A549 (cell line): ENCODE results near the gene BRF1. TPM values are rescaled to one million over a fixed set of nuclear protein-coding genes. Genes with fewer than 3 reads are reported as not detected.

ENCODE experiments used
- ATAC-seq, 2 experiments: fragments of 200-7000 bp in 1 of 2; fragments of >200 bp in 1 of 2; cut with Nextera tagmentation in 1 of 2; cut with Tn5 transposase in 1 of 2; 3 replicates each; pipeline versions ENCODE4 v1.8.0 to v1.9.1; 2018 to 2020; ENCODE audit warnings: mild to moderate bottlenecking in 1 of 2, moderate library complexity in 1 of 2
- CTCF ChIA-PET: fragments of 300-600 bp; sonication (Branson Sonifier 250); formaldehyde crosslinking; extraction: SDS; loops from one replicate; lab custom pipeline; 2021; ENCODE audit warnings: antibody characterized with exemption, inconsistent platforms; lab: Yijun Ruan, JAX
- POLR2A ChIA-PET: fragments of 350-600 bp; formaldehyde crosslinking; extraction: SDS; loops from one replicate; lab custom pipeline; 2021; ENCODE audit warnings: antibody characterized with exemption, inconsistent platforms; lab: Yijun Ruan, JAX
- DNase-seq, 2 experiments: peaks; one replicate each; pipeline versions ENCODE4 v3.0.0 to v3.0.0-alpha.2; 2011 to 2016; ENCODE audit warnings: low read depth in 1 of 2, low spot score in 1 of 2
- FAIRE-seq: peaks from 2 replicates; lab custom pipeline; 2011; peaks lifted over from hg19 to GRCh38; lab: Jason Lieb, UNC
- H3K27ac ChIP-seq, 2 experiments: fragments of >200 bp; sonication (Bioruptor Twin); formaldehyde crosslinking; 3 replicates each; pipeline ENCODE4 v1.5.1; 2016 to 2017
- H3K4me1 ChIP-seq: fragments of >200 bp; sonication (Bioruptor Twin); formaldehyde crosslinking; 3 replicates; pipeline ENCODE4 v1.6.1; 2016
- H3K4me2 ChIP-seq: fragments of >200 bp; sonication (Bioruptor Twin); formaldehyde crosslinking; 3 replicates; pipeline ENCODE4 v1.6.1; 2016
- H3K4me3 ChIP-seq: fragments of >200 bp; sonication (Bioruptor Twin); formaldehyde crosslinking; 3 replicates; pipeline ENCODE4 v1.5.1; 2016
- H3K9me3 ChIP-seq: fragments of >200 bp; sonication (Bioruptor Twin); formaldehyde crosslinking; 3 replicates; pipeline ENCODE4 v1.6.1; 2016
- CHD2 ChIP-seq: fragments of 150-350 bp; IDR thresholded peaks from 2 replicates; pipeline ENCODE4 v1.6.1; 2014; ENCODE audit warnings: low read length; ENCODE audit not compliant: partially characterized antibody
- EP300 ChIP-seq, 2 experiments: fragments of >200 bp; sonication (Bioruptor Twin); formaldehyde crosslinking; IDR thresholded peaks; 2 replicates in 1 of 2; 3 replicates in 1 of 2; pipeline ENCODE4 v1.6.1; 2016 to 2017
- ESRRA ChIP-seq: fragments of 150-350 bp; IDR thresholded peaks from 2 replicates; pipeline ENCODE4 v1.6.1; 2014; ENCODE audit warnings: mild to moderate bottlenecking, low read length, borderline replicate concordance
- FOSB ChIP-seq: fragments of 250-450 bp; sonication (Bioruptor Pico); IDR thresholded peaks from 2 replicates; pipeline ENCODE4 v1.5.0; 2020; ENCODE audit warnings: mild to moderate bottlenecking, moderate library complexity
- FOSL2 ChIP-seq, 2 experiments: fragments of 450-650 bp in 1 of 2; fragments of >200 bp in 1 of 2; sonication (Bioruptor Twin) in 1 of 2; formaldehyde crosslinking; IDR thresholded peaks; 2 replicates each; pipeline versions ENCODE4 v1.5.0 to v1.6.1; 2016 to 2020; ENCODE audit warnings: mild to moderate bottlenecking in 1 of 2, moderate library complexity in 1 of 2
- HOXB13 ChIP-seq: fragments of 250-450 bp; sonication (Bioruptor Pico); IDR thresholded peaks from 2 replicates; pipeline ENCODE4 v1.5.0; 2020; ENCODE audit warnings: low read depth, mild to moderate bottlenecking, moderate library complexity
- HOXB5 ChIP-seq: fragments of 250-450 bp; sonication (Bioruptor Pico); IDR thresholded peaks from 2 replicates; pipeline ENCODE4 v1.5.0; 2020; ENCODE audit warnings: mild to moderate bottlenecking, moderate library complexity
- JUN ChIP-seq, 2 experiments: fragments of >200 bp; sonication (Bioruptor Twin); formaldehyde crosslinking; IDR thresholded peaks; 2 replicates in 1 of 2; 3 replicates in 1 of 2; pipeline ENCODE4 v1.6.1; 2016 to 2017
- KDM1A ChIP-seq: fragments of 200-600 bp; sonication (generic); IDR thresholded peaks from 2 replicates; pipeline ENCODE4 v1.6.1; 2016; ENCODE audit warnings: low read depth, mild to moderate bottlenecking
- NR3C1 ChIP-seq: fragments of >200 bp; sonication (Bioruptor Twin); formaldehyde crosslinking; IDR thresholded peaks from 3 replicates; pipeline ENCODE4 v1.6.1; 2017
- RARB ChIP-seq: fragments of 250-450 bp; sonication (Bioruptor Pico); IDR thresholded peaks from 2 replicates; pipeline ENCODE4 v1.8.0; 2021; ENCODE audit warnings: mild to moderate bottlenecking, moderate library complexity
- RCOR1 ChIP-seq: fragments of 150-350 bp; IDR thresholded peaks from 2 replicates; pipeline ENCODE4 v1.6.1; 2014; ENCODE audit warnings: antibody characterized with exemption, low read length, low read depth
- SREBF2 ChIP-seq: fragments of 450-650 bp; IDR thresholded peaks from 2 replicates; pipeline ENCODE4 v1.6.1; 2014; ENCODE audit warnings: mild to moderate bottlenecking, moderate library complexity
- TP53 ChIP-seq: fragments of 250-450 bp; sonication (Bioruptor Pico); IDR thresholded peaks from 2 replicates; pipeline ENCODE4 v1.5.0; 2021; ENCODE audit warnings: mild to moderate bottlenecking, moderate library complexity
- ZC3H11A ChIP-seq: fragments of 450-650 bp; IDR thresholded peaks from 2 replicates; pipeline ENCODE4 v1.6.1; 2014; ENCODE audit warnings: antibody characterized with exemption, mild to moderate bottlenecking
- ZFP36 ChIP-seq: fragments of 450-650 bp; IDR thresholded peaks from 2 replicates; pipeline ENCODE4 v1.6.1; 2014; ENCODE audit warnings: borderline replicate concordance; ENCODE audit not compliant: partially characterized antibody
- ZNF302 ChIP-seq: fragments of 250-450 bp; sonication (Bioruptor Pico); IDR thresholded peaks from 2 replicates; pipeline ENCODE4 v1.9.0; 2021; ENCODE audit warnings: inconsistent platforms, mild to moderate bottlenecking, moderate library complexity
- WGBS: methylation state at CpG from one replicate; pipeline ENCODE4 v1.1.6; 2017; ENCODE audit errors: missing lambda C conversion rate; 5-methylcytosine and 5-hydroxymethylcytosine counted together
- polyA plus RNA-seq, 4 experiments: library from polyadenylated mRNA; depleted of rRNA in 3 of 4; stranded (reverse); fragments of >200 nt; fragmentation: RNase III in 1 of 4; extraction: RNeasy Plus Mini Kit Qiagen cat#74134 plus additional on column Dnase treatment in 1 of 4; gene quantifications; 2 replicates in 3 of 4; 3 replicates in 1 of 4; pipeline ENCODE4 v1.2.3, GENCODE V29; 2011 to 2017
- TF ChIP-seq, protein P1 (sequence below): fragments of >200 bp; sonication (Bioruptor Twin); formaldehyde crosslinking; IDR thresholded peaks from 2 replicates; pipeline ENCODE4 v1.6.1; 2016
- TF ChIP-seq, protein P2 (sequence below): fragments of 250-450 bp; sonication (Bioruptor Pico); IDR thresholded peaks from 2 replicates; pipeline ENCODE4 v1.5.0; 2021; ENCODE audit warnings: mild to moderate bottlenecking, moderate library complexity, borderline replicate concordance
- TF ChIP-seq, protein P3 (sequence below): IDR thresholded peaks from 2 replicates; pipeline ENCODE4 v1.6.1; 2012
- TF ChIP-seq, protein P4 (sequence below): IDR thresholded peaks from 2 replicates; pipeline ENCODE4 v1.6.1; 2012

Gene BRF1
- polyA plus RNA-seq, 2 of the 4 experiments (the other 2 are of a cell fraction): 8.5 to 25.7 TPM

DNA sequence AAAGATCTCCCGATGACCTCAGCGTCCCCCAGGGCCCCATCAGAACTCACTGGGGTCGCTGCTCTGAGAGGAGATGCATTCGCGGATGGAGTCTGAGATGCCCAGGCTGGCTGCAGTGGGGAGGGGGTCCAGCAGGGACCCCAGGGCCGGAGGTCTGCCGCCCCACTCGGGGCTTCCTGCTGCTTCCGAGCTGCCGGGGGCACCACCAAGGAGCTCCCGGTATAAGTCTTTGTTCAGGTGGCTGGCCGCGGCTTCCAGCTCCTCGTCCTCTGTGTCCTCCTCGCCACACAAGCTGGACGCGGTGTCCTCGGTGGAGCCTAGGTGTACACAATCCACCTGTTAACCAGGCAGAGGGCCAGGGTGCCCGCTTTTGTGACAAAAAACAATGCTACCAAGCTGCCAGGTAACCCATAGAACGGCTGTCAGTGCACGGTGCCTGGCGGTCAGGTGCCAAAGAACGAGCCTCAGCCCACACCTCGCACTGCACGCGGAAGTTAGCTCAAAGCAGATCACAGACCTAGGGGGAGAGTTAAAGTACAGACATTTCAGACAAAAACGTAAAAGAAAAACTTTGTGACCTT is 79.1 kb downstream of the BRF1 start:
- Histone ChIP-seq H3K27ac (no peak overlapping the region), H3K4me1 (no peaks in the 10 kb centered on the region), H3K4me3 (no peak overlapping the region), H3K9me3 (no peaks in the 10 kb centered on the region), H3K4me2 (no peak overlapping the region)
- TF ChIP-seq NR3C1: no peak
- TF ChIP-seq EP300 (IDR thresholded peaks at IDR 0.05): no peak
- TF ChIP-seq, protein P1, sequence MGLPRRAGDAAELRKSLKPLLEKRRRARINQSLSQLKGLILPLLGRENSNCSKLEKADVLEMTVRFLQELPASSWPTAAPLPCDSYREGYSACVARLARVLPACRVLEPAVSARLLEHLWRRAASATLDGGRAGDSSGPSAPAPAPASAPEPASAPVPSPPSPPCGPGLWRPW: no peak
- no peak for TF ChIP-seq FOSL2 (IDR thresholded peaks at IDR 0.05)
- no peak for TF ChIP-seq FOSL2 (CRISPR knock-in tag; IDR thresholded peaks at IDR 0.05)
- 95% methylated on average over 20 of the region's 27 CpGs for WGBS
- FAIRE-seq (no peak), DNase-seq (no peak), ATAC-seq (no peak)
- CTCF ChIA-PET: no interaction called here
- POLR2A ChIA-PET: no interaction called here

DNA sequence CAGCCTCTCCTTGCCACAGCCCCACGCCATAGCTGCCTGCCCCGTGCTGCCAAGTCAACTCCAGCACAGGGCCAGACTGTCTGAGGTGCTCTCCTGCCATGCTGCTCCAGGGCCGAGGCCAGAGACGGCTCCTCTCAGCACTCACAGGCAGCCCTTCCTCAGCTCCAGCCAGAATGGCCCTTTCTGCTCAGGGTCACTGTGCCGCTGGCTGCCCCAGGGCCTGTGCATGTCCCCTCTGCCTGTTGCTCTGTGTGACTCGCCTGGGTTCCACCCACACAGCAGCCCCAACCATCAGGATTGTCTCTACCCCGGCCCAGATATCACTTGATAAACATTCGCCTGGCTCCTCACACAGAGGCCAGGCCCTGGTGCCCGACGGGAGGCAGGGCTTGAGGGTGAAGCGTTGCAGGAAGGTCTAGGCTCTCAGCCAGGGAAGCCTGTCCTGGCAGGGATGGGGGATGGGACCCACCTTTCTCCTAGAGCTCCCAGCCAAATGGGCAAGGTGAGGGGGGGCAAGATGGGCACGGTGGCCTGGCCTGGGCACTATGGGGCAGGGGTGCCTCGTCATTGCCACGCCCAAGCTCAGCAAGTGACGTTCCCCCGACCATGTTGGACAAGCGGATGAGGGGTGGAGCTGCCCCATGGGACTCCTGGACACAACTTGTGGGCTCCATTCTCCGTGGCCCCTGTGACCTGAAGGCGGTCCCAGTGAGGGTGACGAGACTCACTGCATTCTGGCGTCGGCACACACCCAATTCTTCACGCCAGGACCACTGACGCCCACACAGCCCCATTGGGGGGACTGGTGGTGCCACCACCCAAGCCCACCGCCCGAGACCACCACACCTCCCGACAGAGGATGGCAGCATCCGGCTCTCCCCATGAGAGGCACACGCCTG is 79.9 kb downstream of the BRF1 start:
- CTCF ChIA-PET: interaction anchor here (1.0 to 1.6 kb wide), 3 partner anchors 39 to 94 kb away, joined by 3 to 4 read pairs (median 3); no protein-coding TSS in a partner anchor
- ATAC-seq (no peak), DNase-seq (no peak), FAIRE-seq (no peak)
- POLR2A ChIA-PET: no interaction called here
- WGBS: 86% methylated on average over 19 of the region's 29 CpGs
- Histone ChIP-seq H3K4me3 (no peak overlapping the region), H3K4me1 (no peaks in the 10 kb centered on the region), H3K27ac (no peak overlapping the region), H3K4me2 (no peak overlapping the region), H3K9me3 (no peaks in the 10 kb centered on the region)
- TF ChIP-seq, protein P1: no peak
- TF ChIP-seq JUN (IDR thresholded peaks at IDR 0.05): no peak
- TF ChIP-seq HOXB5: no peak
- no peak for TF ChIP-seq FOSB (CRISPR knock-in tag)
- no peak for TF ChIP-seq SREBF2
- no peak for TF ChIP-seq ZFP36
- TF ChIP-seq, protein P2, sequence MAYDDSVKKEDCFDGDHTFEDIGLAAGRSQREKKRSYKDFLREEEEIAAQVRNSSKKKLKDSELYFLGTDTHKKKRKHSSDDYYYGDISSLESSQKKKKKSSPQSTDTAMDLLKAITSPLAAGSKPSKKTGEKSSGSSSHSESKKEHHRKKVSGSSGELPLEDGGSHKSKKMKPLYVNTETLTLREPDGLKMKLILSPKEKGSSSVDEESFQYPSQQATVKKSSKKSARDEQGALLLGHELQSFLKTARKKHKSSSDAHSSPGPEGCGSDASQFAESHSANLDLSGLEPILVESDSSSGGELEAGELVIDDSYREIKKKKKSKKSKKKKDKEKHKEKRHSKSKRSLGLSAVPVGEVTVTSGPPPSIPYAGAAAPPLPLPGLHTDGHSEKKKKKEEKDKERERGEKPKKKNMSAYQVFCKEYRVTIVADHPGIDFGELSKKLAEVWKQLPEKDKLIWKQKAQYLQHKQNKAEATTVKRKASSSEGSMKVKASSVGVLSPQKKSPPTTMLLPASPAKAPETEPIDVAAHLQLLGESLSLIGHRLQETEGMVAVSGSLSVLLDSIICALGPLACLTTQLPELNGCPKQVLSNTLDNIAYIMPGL (CRISPR knock-in tag): no peak

DNA sequence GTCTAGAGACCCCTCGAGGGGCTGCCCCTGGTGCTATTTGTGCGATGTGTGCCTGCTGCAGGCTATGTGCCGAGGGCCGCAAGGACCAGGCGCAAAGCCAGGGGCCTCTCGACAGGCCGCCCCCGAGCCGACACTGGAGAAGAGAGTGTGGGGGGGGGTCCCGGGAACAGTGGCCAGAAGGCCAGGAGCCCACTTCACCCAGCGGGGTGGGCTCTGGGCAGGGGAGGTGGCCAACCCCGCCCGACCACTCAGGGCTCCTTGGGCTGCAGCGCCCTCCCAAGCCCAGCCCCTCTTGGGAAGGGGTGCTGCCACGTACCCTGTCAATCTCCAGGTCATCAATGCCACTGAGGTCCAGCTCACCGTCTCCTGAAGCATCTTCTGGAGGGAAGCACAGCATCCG is 81.0 kb downstream of the BRF1 start:
- H3K4me2 ChIP-seq: no peak overlapping the region
- no peak overlapping the region for H3K4me3 ChIP-seq
- no peak for TF ChIP-seq CHD2
- no peak for TF ChIP-seq JUN (IDR thresholded peaks at IDR 0.05)
- TF ChIP-seq ZC3H11A: no peak
- TF ChIP-seq RCOR1: no peak
- no peak for TF ChIP-seq SREBF2
- no peak for TF ChIP-seq ESRRA
- TF ChIP-seq ZNF302 (CRISPR knock-in tag): no peak
- no peak for TF ChIP-seq RARB
- TF ChIP-seq KDM1A: no peak
- TF ChIP-seq, protein P3, sequence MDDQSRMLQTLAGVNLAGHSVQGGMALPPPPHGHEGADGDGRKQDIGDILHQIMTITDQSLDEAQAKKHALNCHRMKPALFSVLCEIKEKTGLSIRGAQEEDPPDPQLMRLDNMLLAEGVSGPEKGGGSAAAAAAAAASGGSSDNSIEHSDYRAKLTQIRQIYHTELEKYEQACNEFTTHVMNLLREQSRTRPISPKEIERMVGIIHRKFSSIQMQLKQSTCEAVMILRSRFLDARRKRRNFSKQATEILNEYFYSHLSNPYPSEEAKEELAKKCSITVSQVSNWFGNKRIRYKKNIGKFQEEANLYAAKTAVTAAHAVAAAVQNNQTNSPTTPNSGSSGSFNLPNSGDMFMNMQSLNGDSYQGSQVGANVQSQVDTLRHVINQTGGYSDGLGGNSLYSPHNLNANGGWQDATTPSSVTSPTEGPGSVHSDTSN: no peak
- TF ChIP-seq, protein P2 (CRISPR knock-in tag): no peak
- no peak for TF ChIP-seq HOXB13 (CRISPR knock-in tag)
- TF ChIP-seq, protein P4, sequence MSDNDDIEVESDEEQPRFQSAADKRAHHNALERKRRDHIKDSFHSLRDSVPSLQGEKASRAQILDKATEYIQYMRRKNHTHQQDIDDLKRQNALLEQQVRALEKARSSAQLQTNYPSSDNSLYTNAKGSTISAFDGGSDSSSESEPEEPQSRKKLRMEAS: no peak
- TF ChIP-seq TP53 (CRISPR knock-in tag): no peak
- no peak for ATAC-seq
- FAIRE-seq: no peak
- ChIA-PET POLR2A (no interaction called here), CTCF (interaction anchor here (0.6 to 1.6 kb wide), 3 partner anchors 38 to 308 kb away, joined by 3 to 4 read pairs (median 3); no protein-coding TSS in a partner anchor)
- no peaks in the 10 kb centered on the region for H3K9me3 ChIP-seq
- no peak overlapping the region for H3K27ac ChIP-seq
- no peak for DNase-seq
- WGBS: 97% methylated on average over 9 of the region's 17 CpGs
- no peaks in the 10 kb centered on the region for H3K4me1 ChIP-seq
